SJSA1 (cell line): ENCODE measurements around the gene SHISA9. TPM values are rescaled to one million over a fixed set of nuclear protein-coding genes. Genes with fewer than 3 reads are reported as not detected.

Experiments
- DNase-seq, 2 experiments: peaks; one replicate each; pipeline ENCODE4 v3.0.0-alpha.2; 2015 to 2020; ENCODE audit warnings: low spot score in 2 of 2, low read depth in 1 of 2
- H3K27ac ChIP-seq: fragments of 250-450 bp; sonication (Bioruptor Pico); 2 replicates; pipeline ENCODE4 v1.5.1; 2020; ENCODE audit warnings: mild to moderate bottlenecking, moderate library complexity
- H3K27me3 ChIP-seq: fragments of 250-450 bp; sonication (Bioruptor Pico); replicated peaks from 2 replicates; pipeline ENCODE4 v1.5.1; 2020; ENCODE audit warnings: mild to moderate bottlenecking, moderate library complexity
- H3K36me3 ChIP-seq: fragments of 250-450 bp; sonication (Bioruptor Pico); 2 replicates; pipeline ENCODE4 v1.5.1; 2020; ENCODE audit warnings: mild to moderate bottlenecking
- H3K4me1 ChIP-seq: fragments of 250-450 bp; sonication (Bioruptor Pico); replicated peaks from 2 replicates; pipeline ENCODE4 v1.6.1; 2021; ENCODE audit warnings: mild to moderate bottlenecking
- H3K4me3 ChIP-seq: fragments of 250-450 bp; sonication (Bioruptor Pico); 2 replicates; pipeline ENCODE4 v1.5.1; 2020; ENCODE audit warnings: mild to moderate bottlenecking
- H3K9me3 ChIP-seq: fragments of 250-450 bp; sonication (Bioruptor Pico); replicated peaks from 2 replicates; pipeline ENCODE4 v1.5.1; 2020; ENCODE audit warnings: mild to moderate bottlenecking
- total RNA-seq: library from RNA; depleted of rRNA; stranded (reverse); fragments of >200 nt; shearing (Covaris generic); gene quantifications from 2 replicates; pipeline ENCODE4 v1.2.3, GENCODE V29; 2014

Gene SHISA9
- total RNA-seq, 1 experiment from 2014 or later: 0.03 TPM

GRCh38 chr16:13194766-13195165 is 293.4 kb downstream of the SHISA9 start:
- no peak for DNase-seq
- Histone ChIP-seq H3K27me3 (no peaks in the 10 kb centered on the region), H3K9me3 (no peaks in the 10 kb centered on the region), H3K27ac (no peak overlapping the region), H3K4me3 (no peak overlapping the region), H3K4me1 (no peaks in the 10 kb centered on the region), H3K36me3 (no peaks in the 10 kb centered on the region)

- H3K27ac ChIP-seq: no peak overlapping the region
- no peak for DNase-seq
- no peaks in the 10 kb centered on the region for H3K4me1 ChIP-seq
- no peak overlapping the region for H3K4me3 ChIP-seq
- no peaks in the 10 kb centered on the region for H3K9me3 ChIP-seq
- no peaks in the 10 kb centered on the region for H3K36me3 ChIP-seq
- H3K27me3 ChIP-seq: no peaks in the 10 kb centered on the region
Measured at GRCh38 chr16:13203725-13204124, 302.3 kb downstream of the SHISA9 start.

GRCh38 chr16:13205352-13205751 is 304.0 kb downstream of the SHISA9 start:
- no peaks in the 10 kb centered on the region for H3K27me3 ChIP-seq
- H3K27ac ChIP-seq: no peak overlapping the region
- no peak overlapping the region for H3K4me3 ChIP-seq
- H3K36me3 ChIP-seq: no peaks in the 10 kb centered on the region
- DNase-seq: no peak
- H3K4me1 ChIP-seq: no peaks in the 10 kb centered on the region
- no peaks in the 10 kb centered on the region for H3K9me3 ChIP-seq

- no peak overlapping the region for H3K27ac ChIP-seq
- DNase-seq: no peak
- H3K27me3 ChIP-seq: no peaks in the 10 kb centered on the region
- H3K4me1 ChIP-seq: no peaks in the 10 kb centered on the region
- H3K36me3 ChIP-seq: no peaks in the 10 kb centered on the region
- no peaks in the 10 kb centered on the region for H3K9me3 ChIP-seq
- H3K4me3 ChIP-seq: no peak overlapping the region
Measured at GRCh38 chr16:13206606-13207005, 305.2 kb downstream of the SHISA9 start.

- DNase-seq: no peak
- H3K9me3 ChIP-seq: no peaks in the 10 kb centered on the region
- no peaks in the 10 kb centered on the region for H3K4me1 ChIP-seq
- no peak overlapping the region for H3K4me3 ChIP-seq
- no peak overlapping the region for H3K27ac ChIP-seq
- H3K36me3 ChIP-seq: no peaks in the 10 kb centered on the region
- H3K27me3 ChIP-seq: no peaks in the 10 kb centered on the region
Measured at GRCh38 chr16:13207151-13207550, 305.8 kb downstream of the SHISA9 start.

GRCh38 chr16:13223666-13224065 is 322.3 kb downstream of the SHISA9 start:
- Histone ChIP-seq H3K27me3 (no peaks in the 10 kb centered on the region), H3K4me3 (no peak overlapping the region), H3K4me1 (no peaks in the 10 kb centered on the region), H3K36me3 (no peaks in the 10 kb centered on the region), H3K9me3 (no peaks in the 10 kb centered on the region; the same call in 1 of the 2 replicates), H3K27ac (no peak overlapping the region)
- DNase-seq: no peak

- Histone ChIP-seq H3K4me1 (no peaks in the 10 kb centered on the region), H3K9me3 (no peaks in the 10 kb centered on the region; the same call in 1 of the 2 replicates), H3K27me3 (no peaks in the 10 kb centered on the region), H3K36me3 (no peaks in the 10 kb centered on the region), H3K4me3 (no peak overlapping the region), H3K27ac (no peak overlapping the region)
- DNase-seq: no peak
Measured at GRCh38 chr16:13229039-13229438, 327.6 kb downstream of the SHISA9 start.

GRCh38 chr16:13231365-13231764 is 330.0 kb downstream of the SHISA9 start:
- H3K4me3 ChIP-seq: no peak overlapping the region
- no peaks in the 10 kb centered on the region for H3K4me1 ChIP-seq
- no peak overlapping the region for H3K27ac ChIP-seq
- no peaks in the 10 kb centered on the region; the same call in 1 of the 2 replicates for H3K9me3 ChIP-seq
- H3K27me3 ChIP-seq: no peaks in the 10 kb centered on the region
- no peaks in the 10 kb centered on the region for H3K36me3 ChIP-seq
- DNase-seq: no peak

- Histone ChIP-seq H3K36me3 (no peaks in the 10 kb centered on the region), H3K27ac (no peak overlapping the region), H3K4me3 (no peak overlapping the region), H3K9me3 (no peaks in the 10 kb centered on the region), H3K4me1 (no peaks in the 10 kb centered on the region), H3K27me3 (no peaks in the 10 kb centered on the region)
- no peak for DNase-seq
Measured at GRCh38 chr16:13234999-13235398, 333.6 kb downstream of the SHISA9 start.

GRCh38 chr16:13236308-13236707 is 334.9 kb downstream of the SHISA9 start:
- Histone ChIP-seq H3K27ac (no peak overlapping the region), H3K4me1 (no peaks in the 10 kb centered on the region), H3K9me3 (no peaks in the 10 kb centered on the region), H3K4me3 (no peak overlapping the region), H3K36me3 (no peaks in the 10 kb centered on the region), H3K27me3 (no peaks in the 10 kb centered on the region)
- no peak for DNase-seq

- H3K27me3 ChIP-seq: no peaks in the 10 kb centered on the region
- no peaks in the 10 kb centered on the region for H3K36me3 ChIP-seq
- H3K4me1 ChIP-seq: no peaks in the 10 kb centered on the region
- H3K27ac ChIP-seq: no peak overlapping the region
- DNase-seq: no peak
- no peaks in the 10 kb centered on the region for H3K9me3 ChIP-seq
- no peak overlapping the region for H3K4me3 ChIP-seq
Measured at GRCh38 chr16:13238182-13238581, 336.8 kb downstream of the SHISA9 start.

- no peak for DNase-seq
- no peaks in the 10 kb centered on the region for H3K27me3 ChIP-seq
- no peak overlapping the region for H3K27ac ChIP-seq
- no peaks in the 10 kb centered on the region for H3K4me1 ChIP-seq
- no peak overlapping the region for H3K4me3 ChIP-seq
- H3K36me3 ChIP-seq: no peaks in the 10 kb centered on the region
- H3K9me3 ChIP-seq: no peaks in the 10 kb centered on the region
Measured at GRCh38 chr16:13242201-13242600, 340.8 kb downstream of the SHISA9 start.

GRCh38 chr16:13244770-13245169 is 343.4 kb downstream of the SHISA9 start:
- Histone ChIP-seq H3K27me3 (no peaks in the 10 kb centered on the region), H3K4me1 (no peaks in the 10 kb centered on the region), H3K36me3 (no peaks in the 10 kb centered on the region), H3K4me3 (no peak overlapping the region), H3K27ac (no peak overlapping the region), H3K9me3 (no peaks in the 10 kb centered on the region)
- DNase-seq: no peak

- Histone ChIP-seq H3K27ac (no peak overlapping the region), H3K36me3 (no peaks in the 10 kb centered on the region), H3K9me3 (no peaks in the 10 kb centered on the region), H3K4me1 (no peaks in the 10 kb centered on the region), H3K4me3 (no peak overlapping the region), H3K27me3 (no peaks in the 10 kb centered on the region)
- DNase-seq: no peak
Measured at GRCh38 chr16:13245713-13246377, 344.4 kb downstream of the SHISA9 start.
